Measurements from ENCODE around the gene BUB1B.

DNA sequence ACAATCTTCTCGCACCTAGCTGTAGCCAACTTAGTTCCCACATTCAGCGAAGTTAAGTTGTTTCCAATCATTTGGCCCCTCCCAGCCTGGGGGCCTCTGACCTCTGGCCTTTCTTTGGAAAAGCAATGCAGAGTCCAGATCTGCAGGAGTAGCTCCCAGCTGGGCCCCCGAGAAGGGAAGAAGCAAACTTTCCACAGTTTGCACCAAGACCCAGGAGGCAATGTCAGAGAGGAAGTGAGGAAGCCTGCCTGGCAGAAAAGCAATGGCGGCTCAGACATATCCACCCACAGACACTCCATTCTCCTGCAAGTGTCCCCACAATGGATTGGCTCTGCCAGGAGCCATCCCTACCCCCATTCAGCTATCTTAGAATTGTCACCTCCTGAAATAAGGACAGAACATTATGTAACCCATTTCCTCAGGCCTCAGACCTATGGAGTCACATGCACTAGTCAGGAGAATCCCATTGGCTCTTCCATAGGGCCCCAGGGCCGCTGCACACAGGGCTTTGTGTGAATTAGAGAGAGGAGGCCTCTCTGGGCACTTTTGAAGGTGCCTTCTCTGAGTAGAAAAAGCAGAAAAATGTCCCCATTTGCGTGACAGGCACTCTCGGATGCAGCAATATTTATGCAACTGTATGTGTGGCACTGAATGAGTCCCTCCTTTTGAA lies 3.0 kb upstream of the BUB1B start:
- no peak for TF ChIP-seq CTCF (conservative IDR thresholded peaks at IDR 0.05; ENCODE audit: low read length)
- TF ChIP-seq EZH2phosphoT487 (IDR thresholded peaks at IDR 0.05; ENCODE audit: borderline replicate concordance, low read depth, low read length): no peak

Measured in OCI-LY7 (cell line).